Raji (cell line): Measurements from ENCODE around the gene GPHN.

Source experiments
- POLR2A ChIP-seq: IDR thresholded peaks from 2 replicates; pipeline ENCODE4 v1.6.1; 2011; ENCODE audit warnings: low read depth, low read length, control low read depth; ENCODE audit not compliant: insufficient read depth

GPHN gene

GRCh38 chr14:67079846-67080245, 571.9 kb downstream of the GPHN start:
- TF ChIP-seq POLR2A: no peak

GRCh38 chr14:67108230-67108629, 600.3 kb downstream of the GPHN start:
- TF ChIP-seq POLR2A: no peak

GRCh38 chr14:67111022-67111421, 603.1 kb downstream of the GPHN start:
- TF ChIP-seq POLR2A: no peak

- no peak for TF ChIP-seq POLR2A
Measured at GRCh38 chr14:67112344-67112743, 604.4 kb downstream of the GPHN start.

GRCh38 chr14:67127174-67127573, 619.2 kb downstream of the GPHN start:
- TF ChIP-seq POLR2A: no peak

GRCh38 chr14:67129768-67130167, 621.8 kb downstream of the GPHN start:
- TF ChIP-seq POLR2A: no peak

- TF ChIP-seq POLR2A: no peak
Measured at GRCh38 chr14:67131691-67132090, 623.7 kb downstream of the GPHN start.

GRCh38 chr14:67133144-67133543, 625.2 kb downstream of the GPHN start:
- TF ChIP-seq POLR2A: no peak

GRCh38 chr14:67133595-67134441, 625.9 kb downstream of the GPHN start:
- TF ChIP-seq POLR2A: no peak

- no peak for TF ChIP-seq POLR2A
Measured at GRCh38 chr14:67137744-67138371, 629.9 kb downstream of the GPHN start.

- TF ChIP-seq POLR2A: no peak
Measured at GRCh38 chr14:67140556-67140955, 632.6 kb downstream of the GPHN start.

GRCh38 chr14:67141146-67141900, 633.4 kb downstream of the GPHN start:
- TF ChIP-seq POLR2A: no peak

- no peak for TF ChIP-seq POLR2A
Measured at GRCh38 chr14:67151082-67151666, 643.2 kb downstream of the GPHN start.

GRCh38 chr14:67158566-67158965, 650.6 kb downstream of the GPHN start:
- no peak for TF ChIP-seq POLR2A

GRCh38 chr14:67162385-67162784, 654.4 kb downstream of the GPHN start:
- no peak for TF ChIP-seq POLR2A
